HL-60/S4 treated with retinoic acid at 250 ng/mL for 4 days and 3 days (cell line): ENCODE data around the gene NOS3.
"Not testable (repeated sequence)": the region's sequence is repeated elsewhere in the genome, so short reads cannot be mapped to it uniquely, and the experiment has no call there.

Source experiments
- in situ Hi-C: fragments of 300-500 bp; cut with MboI; formaldehyde crosslinking; loops from 2 replicates; pipeline ENCODE4 v1.7.0; 2022; ENCODE audit warnings: low sequenced_read_pairs

NOS3 gene

DNA sequence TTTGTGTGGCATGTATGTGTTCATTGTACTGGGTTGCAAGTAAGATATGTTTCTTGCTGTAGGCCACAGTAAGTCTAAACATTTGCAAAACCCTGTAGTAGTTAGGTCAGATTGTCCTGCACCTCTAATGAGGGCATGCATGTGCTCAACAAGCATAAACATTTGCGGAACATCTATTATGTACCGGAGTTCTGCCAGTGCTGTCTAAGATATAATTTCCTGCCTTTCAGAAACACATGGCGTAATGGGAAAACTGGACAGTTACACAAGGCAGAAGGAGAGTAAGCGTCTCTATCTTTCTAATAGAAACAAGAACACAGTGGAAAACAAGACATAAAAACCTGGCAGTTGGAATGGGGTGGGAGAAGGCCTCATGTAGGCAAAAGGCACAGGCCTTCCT, 40.2 kb downstream of the NOS3 start:
- in situ Hi-C loops, result no loop called here

DNA sequence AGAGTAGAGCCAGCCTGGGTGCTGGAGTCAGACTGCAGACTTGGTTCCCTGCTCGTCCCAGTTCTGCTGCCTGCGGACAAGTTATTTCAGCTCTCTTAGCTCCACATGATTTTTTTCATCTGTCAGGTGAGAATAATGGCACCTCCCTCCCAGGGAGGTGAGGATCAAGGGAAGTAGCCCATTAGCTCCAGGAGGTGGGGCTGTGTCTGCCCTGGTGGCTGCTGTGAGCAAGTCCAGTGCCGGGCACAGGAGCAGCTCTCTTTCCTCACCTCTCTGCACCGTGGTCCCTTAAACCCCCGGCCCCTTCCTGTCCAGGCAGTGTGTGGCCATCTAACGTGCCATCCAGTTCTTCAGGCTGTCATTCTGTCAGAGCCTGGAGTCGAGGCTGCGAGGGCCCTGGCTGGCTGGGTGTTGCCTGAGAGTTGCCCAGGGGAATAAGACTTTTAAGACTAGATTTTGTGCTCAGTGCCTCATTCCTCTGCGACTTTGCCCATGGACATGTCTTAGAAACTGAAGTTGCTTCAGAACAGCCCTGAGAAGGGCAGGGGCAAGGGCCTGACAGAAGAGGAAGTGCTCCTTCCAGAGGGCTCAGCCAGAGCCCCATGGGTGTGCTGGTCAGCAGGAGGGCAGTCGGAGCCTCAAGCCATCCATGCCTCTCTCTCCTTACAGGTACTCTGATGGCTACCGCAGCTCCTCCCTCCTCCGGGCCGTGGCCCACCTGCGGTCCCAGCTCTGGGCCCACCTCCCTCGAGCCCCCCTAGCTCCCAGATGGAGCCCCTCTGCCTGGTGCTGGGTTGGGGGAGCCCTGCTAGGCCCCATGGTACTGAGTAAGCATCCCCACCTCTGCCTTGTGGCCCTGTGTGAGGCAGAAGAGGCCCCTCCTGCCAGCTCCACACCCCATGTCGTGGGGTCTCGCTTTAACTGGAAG, 42.4 kb downstream of the NOS3 start:
- in situ Hi-C loops, result no loop called here

DNA sequence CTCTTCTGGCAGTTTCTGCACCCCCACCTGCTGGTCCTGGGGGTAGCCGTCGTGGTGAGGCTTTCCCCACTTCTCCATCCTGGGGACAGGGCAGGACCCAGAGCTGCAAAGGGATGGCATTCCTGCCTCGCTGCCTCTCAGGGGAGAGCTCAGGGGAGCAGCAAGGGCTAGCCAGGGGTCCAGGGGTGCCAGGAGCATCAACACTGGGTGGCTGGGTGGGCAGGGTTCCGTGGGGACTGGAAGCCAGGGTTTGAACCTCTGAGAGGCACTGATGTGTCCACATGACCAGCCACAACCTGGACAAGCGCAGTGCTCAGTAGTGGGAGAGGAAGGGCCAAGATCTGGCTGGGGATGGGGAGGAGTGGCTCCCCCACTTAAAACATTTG, 43.0 kb downstream of the NOS3 start:
- in situ Hi-C loops, result no loop called here

DNA sequence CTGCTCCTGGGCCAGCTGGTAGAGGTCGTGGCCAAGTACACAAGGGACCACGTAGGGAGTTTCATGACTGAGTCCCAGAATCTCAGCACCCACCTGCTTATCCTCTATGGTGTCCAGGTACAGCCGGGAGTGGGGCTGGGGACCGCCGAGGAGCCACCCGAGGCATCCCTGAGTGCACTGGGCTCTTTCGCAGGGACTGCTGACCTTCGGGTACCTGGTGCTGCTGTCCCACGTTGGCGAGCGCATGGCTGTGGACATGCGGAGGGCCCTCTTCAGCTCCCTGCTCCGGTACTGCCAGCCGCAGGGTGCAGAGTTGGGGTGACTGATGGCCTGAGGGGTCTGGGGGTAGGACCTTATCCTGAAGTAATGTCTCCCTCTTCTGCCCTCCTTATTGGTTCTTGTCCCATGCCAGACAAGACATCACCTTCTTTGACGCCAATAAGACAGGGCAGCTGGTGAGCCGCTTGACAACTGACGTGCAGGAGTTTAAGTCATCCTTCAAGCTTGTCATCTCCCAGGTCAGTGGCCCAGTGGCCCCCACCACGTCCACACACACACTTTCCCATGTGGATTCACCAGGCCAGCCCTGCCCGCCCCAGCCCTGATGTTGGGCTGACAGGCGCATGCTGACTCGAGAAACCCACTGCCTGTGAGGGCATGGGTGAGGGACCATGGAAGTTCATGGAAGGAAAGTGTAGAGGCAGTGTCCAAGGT, 43.7 kb downstream of the NOS3 start:
- in situ Hi-C loops, result no loop called here

DNA sequence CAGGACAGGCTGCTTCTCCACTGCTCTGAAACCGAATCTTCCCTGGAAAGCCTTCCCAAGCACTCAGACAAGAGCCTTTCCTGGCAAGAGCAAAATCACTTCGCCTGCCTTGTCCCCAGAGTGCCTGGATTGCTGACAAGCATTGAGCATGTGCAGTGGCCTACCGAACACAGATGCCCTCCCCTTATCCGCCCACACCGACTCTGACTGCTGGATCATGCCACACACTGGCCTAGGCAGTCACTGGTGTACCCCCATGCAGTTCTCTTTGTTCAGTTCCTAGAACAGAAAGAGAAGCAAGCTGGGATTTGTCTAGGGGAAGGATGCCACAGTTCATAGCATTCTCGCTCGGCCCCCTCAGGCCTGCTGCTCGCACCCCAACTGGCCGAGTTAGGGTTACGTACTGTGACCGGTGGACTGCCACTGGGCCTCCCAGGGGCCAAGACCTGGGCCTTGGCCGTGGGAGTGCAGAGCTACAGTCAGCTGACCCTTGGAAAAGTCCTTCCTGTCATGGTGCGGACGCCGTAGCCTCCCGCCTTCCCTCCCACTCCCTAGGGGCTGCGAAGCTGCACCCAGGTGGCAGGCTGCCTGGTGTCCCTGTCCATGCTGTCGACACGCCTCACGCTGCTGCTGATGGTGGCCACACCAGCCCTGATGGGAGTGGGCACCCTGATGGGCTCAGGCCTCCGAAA, 44.4 kb downstream of the NOS3 start:
- in situ Hi-C loops, result no loop called here

DNA sequence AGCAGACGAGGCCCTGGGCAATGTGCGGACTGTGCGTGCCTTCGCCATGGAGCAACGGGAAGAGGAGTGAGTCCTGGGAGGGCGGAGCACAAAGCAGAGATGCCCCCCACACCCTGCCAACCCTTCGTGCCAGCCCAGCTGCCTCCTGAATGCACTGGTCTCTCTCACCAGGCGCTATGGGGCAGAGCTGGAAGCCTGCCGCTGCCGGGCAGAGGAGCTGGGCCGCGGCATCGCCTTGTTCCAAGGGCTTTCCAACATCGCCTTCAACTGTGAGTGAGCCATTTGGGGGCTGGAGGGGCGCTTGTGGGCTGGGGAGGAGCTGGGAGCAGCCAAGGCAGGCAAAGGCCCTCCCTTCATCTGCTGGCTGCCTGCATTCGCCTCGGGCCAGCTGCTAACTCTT, 45.1 kb downstream of the NOS3 start:
- in situ Hi-C loops, result no loop called here

DNA sequence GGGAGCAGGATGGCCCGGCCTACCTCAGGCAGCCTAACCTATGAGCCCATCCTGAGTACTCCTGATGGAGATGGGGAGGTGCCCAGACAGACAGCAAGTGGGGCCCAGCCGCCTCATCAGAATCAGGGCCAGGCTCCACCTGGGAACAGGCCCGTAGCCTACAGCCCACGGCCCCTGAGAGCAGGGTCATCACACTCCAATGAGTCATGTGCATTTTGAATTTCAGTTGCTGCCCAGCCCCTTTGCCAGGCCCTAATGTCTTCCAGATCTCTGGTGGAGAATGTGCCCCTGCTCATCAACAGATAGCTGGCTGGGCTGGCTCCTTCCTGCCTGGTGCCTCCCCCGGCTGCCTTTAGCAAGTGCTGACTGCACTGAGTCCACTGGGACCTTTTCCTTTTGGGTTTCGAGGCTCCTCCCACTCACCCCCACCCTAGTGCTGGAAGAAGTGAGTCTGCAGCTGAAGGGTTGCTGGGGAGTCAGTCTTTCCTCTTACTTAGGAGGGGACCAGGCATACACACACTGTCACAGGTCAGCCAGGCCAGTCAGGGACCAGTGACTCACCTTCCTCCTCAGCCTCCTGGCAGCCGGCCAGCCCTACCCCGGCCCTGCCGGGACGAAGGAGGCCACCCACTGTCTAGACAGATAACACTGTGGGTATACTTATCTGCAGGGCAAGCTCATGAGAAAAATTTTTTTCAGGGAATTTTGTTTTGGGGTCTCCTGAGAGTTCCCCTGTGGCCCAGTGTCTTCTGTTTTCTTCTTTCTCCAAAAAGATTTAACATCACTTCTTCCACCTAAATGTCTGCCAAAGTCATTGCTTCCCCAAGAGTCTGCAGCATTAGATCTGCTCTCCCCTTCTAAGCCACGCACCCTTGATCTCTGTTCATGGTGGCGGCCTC, 48.4 kb downstream of the NOS3 start:
- in situ Hi-C loops, result no loop called here

DNA sequence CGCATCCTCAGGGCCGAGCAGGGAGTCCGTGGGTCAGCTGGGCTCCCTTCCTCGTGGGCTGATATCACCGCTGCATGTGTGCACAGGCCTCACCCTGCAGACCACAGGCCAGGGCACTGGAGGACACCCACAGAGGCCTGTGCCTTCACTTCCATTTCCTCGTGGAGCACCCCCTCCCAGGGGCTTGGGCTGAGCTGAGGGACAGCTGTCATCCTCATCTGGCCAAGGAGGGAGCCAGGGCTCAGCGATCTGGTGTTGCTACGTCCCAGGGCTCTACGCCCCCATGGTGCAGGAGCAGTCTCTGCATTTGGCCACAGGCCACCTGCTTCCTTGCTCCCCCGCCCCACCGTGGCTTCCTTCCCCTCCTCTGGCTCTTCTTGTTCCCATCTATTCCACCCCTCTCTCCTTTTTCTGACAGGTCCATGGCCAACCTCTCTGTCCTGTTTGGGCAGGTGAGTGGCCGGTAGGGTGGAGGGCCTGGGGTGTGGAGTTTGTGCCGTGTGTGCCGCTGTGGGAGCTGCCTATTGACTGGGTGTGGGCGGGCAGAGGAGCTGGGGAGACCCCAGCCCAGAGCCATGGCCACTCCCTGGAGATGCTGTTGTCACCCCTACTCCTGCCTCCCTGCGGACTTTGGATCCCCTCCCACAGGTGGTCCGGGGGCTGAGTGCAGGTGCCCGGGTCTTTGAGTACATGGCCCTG, 49.2 kb downstream of the NOS3 start:
- in situ Hi-C loops, result no loop called here

DNA sequence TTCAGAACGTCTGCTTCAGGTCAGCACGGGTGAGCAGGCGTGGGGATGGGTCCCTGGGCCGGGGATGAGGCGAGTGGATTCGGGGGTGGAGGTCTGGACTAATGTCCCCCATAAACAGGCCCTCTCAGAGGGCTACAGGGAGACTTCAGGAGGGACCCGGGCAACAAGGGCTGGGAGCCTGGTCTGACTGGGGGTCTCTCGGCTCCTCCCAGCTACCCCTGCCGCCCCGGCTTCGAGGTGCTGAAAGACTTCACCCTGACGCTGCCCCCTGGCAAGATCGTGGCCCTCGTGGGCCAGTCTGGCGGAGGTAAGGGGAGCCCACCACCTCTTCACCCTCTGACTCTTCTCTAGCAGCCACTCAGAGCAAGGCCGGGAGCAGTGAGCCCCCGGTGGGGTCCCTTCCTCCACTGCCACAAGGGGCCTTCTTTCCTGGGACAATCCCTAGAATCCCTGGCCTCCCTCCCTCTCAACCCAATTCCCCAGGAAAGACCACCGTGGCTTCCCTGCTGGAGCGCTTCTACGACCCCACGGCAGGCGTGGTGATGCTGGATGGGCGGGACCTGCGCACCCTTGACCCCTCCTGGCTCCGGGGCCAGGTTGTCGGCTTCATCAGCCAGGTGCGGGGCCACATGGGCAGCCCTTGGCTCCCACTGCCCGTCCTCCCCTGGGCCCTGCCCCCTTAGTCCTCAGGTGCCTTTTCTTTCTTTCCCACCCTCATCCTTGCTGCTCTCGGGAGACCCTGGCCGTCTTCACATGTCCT, 50.0 kb downstream of the NOS3 start:
- in situ Hi-C loops, result no loop called here

DNA sequence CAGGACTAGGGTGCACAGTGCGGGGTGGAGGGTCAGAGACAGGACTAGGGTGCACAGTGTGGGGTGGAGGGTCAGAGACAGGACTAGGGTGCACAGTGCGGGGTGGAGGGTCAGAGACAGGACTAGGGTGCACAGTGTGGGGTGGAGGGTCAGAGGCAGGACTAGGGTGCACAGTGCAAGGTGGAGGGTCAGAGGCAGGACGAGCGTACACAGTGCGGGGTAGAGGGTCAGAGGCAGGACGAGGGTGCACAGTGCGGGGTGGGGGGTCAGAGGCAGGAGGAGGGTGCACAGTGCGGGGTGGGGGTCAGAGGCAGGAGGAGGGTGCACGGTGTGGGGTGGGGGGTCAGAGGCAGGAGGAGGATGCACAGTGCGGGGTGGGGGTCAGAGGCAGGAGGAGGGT, 52.6 kb downstream of the NOS3 start:
- in situ Hi-C loops, result not testable (repeated sequence)

DNA sequence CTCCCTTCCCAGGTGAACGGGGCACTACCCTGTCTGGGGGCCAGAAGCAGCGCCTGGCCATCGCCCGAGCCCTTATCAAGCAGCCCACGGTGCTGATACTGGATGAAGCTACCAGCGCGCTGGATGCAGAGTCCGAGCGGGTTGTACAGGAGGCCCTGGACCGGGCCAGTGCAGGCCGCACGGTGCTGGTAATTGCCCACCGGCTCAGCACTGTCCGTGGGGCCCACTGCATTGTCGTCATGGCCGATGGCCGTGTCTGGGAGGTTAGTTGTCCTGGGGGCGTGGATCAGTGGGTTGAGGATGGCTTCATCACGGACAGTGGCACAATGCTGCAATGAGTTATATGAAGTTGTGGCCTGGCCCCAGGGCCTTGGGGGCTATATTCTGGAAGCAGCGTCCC, 53.1 kb downstream of the NOS3 start:
- in situ Hi-C loops, result no loop called here

DNA sequence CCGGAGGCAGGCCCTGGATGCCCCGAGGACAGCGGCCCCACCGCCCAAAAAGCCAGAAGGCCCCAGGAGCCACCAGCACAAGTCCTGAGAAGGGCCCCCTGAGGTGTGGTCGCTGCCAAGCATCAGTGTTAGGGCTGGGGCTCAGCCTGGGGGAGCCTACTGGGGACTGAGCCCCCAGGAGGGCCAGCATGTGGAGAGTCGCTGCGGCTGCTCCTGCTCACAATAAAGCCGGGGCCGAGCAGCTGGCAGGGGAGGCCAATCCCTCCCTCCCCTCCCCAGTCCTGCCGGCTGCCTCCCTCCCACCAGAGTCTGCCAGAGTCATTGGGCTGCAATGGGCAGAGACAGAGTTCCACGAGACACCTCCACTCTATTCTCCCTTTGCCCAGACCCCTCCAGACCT, 54.4 kb downstream of the NOS3 start:
- in situ Hi-C loops, result no loop called here

DNA sequence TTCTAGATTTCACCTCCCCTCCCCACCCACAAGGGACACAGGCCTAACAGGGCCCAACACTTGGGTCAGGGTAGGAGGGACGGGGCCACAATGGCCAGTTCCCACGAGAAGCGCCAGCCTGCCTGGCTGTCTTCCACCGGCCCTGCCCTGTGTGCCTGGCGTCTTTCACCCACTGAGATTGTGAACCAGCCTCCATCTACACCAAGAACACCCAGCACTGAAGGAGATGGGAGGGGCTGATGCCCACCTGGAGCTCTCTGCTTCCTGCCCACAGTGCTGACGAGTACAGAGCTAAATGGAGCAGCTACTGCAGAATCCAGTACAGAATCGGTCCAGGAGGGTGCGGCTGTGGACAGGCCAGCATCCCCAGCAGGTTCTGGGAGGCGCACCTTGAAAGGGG, 55.1 kb downstream of the NOS3 start:
- in situ Hi-C loops, result no loop called here

DNA sequence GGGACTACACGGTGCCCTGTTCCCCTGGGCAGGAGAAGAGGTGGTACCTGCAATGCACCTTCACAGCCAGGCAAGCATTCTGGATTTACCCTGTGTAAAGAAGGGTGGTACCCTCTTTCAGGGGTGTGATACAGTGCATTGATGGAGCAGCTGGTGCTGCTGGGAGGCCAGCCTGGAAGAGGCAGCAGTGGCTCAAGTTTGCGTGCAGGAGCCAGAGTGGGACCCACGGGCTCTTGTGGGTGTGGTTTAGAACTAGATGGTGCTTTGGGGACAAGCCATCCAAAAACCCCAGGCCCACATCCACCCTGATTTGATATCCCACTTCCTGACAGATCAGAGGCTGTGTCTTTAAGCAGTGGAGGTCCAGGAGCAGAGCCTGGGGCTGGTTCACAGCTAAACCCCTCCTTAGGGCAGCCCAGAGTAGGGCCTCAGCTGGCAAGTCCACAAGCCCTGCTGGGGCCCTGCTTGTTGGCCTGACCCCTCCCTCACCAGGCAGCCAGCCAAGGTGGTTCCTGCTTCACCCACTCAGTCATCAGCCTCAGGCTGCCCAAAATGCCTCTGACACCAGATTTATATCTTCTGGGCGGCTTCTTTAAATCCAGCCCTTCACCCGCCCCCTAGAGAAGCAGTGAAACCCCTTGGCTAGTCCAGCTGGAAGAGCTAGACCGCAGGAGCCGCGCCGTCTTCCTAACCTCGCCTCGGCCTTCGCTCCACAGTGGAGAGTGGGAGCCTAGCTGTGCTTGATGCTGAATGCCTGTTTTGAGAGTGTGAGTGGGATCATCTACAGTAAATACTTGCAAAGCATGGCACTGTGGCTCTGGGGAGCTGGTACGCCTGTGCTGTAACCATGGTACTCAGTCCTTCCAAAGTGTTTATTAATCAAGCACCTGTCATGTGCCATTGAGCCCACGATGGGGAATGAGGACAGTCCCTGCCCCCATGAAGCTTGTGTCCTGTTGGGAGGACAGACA, 56.1 kb downstream of the NOS3 start:
- in situ Hi-C loops, result no loop called here

DNA sequence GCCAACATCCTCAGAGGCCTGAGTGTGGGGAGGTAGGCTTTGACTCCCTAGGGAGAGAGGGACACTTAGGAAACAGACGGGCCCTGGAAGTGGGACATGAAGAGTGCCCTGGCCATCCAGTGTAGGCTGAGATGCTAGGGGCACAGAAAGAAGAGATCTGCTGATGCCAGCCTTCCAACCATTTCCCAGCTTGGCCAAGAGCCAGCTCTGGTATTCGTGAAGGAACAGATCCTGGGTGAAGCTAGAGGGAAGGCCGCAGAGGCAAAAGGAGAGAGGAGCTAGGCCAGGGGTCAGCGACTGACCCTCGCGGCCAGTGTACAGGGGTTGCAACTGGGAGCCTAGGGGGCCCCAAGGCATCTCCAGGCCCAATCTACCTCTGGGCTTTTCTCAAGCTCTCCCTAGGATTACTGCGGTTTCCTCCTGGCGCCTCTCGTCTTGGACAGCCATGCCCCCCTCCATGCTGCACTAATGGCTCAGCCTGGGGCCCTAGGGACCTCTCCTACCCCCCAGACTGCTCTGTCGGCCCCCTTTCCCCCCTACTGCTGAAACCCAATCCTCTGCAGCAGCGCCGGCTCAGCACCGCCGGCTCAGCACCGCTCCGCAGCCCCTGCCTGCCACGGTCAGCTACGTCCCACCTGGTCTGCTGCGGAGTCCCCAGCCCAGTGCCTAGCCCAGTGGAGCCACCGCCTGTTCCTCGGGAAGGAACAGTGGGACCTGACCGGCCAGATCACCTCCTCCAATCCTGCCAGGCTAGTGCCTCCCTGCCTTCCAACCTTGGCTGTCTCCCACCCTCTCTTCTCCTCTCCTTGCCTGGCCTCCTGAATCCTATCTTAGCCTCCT, 57.4 kb downstream of the NOS3 start, which contains the start of gene ASIC3:
TSS of gene ASIC3 (plus strand) at position 556 of the 840 bp plus-strand sequence. CDS start 355 bp downstream, outside the sequence.
- in situ Hi-C loops, result no loop called here

DNA sequence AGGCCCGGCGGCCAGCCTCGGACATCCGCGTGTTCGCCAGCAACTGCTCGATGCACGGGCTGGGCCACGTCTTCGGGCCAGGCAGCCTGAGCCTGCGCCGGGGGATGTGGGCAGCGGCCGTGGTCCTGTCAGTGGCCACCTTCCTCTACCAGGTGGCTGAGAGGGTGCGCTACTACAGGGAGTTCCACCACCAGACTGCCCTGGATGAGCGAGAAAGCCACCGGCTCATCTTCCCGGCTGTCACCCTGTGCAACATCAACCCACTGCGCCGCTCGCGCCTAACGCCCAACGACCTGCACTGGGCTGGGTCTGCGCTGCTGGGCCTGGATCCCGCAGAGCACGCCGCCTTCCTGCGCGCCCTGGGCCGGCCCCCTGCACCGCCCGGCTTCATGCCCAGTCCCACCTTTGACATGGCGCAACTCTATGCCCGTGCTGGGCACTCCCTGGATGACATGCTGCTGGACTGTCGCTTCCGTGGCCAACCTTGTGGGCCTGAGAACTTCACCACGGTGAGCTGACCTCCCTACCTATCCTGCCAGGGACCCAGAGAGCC, 58.2 kb downstream of the NOS3 start:
- in situ Hi-C loops, result no loop called here

DNA sequence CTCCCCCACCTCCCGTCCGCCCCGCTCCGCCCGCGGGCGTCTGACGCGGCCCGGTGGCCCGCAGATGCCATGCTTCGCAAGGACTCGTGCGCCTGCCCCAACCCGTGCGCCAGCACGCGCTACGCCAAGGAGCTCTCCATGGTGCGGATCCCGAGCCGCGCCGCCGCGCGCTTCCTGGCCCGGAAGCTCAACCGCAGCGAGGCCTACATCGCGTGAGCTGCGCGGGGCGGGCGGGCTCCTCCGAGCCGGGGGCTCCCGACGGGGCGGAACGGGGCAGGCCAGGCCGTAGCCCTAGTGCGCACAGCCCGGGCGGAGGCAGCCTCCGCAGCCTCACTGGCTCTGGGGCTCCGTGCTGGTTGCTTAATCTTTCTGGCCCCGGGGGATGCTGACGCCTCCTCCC, 60.3 kb downstream of the NOS3 start:
- in situ Hi-C loops, result no loop called here
